HepG2 (cell line): Measurements from ENCODE around the gene MTIF3. TPM values are rescaled to one million over a fixed set of nuclear protein-coding genes. Genes with fewer than 3 reads are reported as not detected.
A peak's percentile ranks its signal among the peaks of the same experiment; 100 is the strongest.

Experiments
- DPF2 ChIP-seq: sonication (generic); formaldehyde crosslinking; IDR thresholded peaks from 2 replicates; pipeline ENCODE4 v1.4.0; 2020; ENCODE audit warnings: mild to moderate bottlenecking, low read depth, missing genetic modification reagents, borderline replicate concordance
- EP300 ChIP-seq, 3 experiments: sonication (generic) in 1 of 3; formaldehyde crosslinking in 1 of 3; IDR thresholded peaks; 2 replicates each; pipeline versions ENCODE4 v1.5.1 to v1.6.1; 2011 to 2020; ENCODE audit warnings: low read depth in 2 of 3, low read length in 2 of 3, borderline replicate concordance in 1 of 3, improper control_type of control experiment in 1 of 3, mild to moderate bottlenecking in 1 of 3, missing genetic modification reagents in 1 of 3, moderate library complexity in 1 of 3
- HHEX ChIP-seq: IDR thresholded peaks from 2 replicates; pipeline ENCODE4 v1.6.1; 2016; ENCODE audit warnings: control low read depth
- MAZ ChIP-seq, 2 experiments: sonication (generic) in 1 of 2; formaldehyde crosslinking in 1 of 2; IDR thresholded peaks; 2 replicates each; pipeline versions ENCODE4 v1.5.0 to v1.6.1; 2012 to 2020; ENCODE audit warnings: low read depth in 2 of 2, mild to moderate bottlenecking in 2 of 2, borderline replicate concordance in 1 of 2, improper control_type of control experiment in 1 of 2, low read length in 1 of 2, missing genetic modification reagents in 1 of 2, moderate library complexity in 1 of 2
- MXI1 ChIP-seq: IDR thresholded peaks from 3 replicates; pipeline ENCODE4 v1.6.1; 2012; ENCODE audit warnings: low read depth, low read length, inconsistent platforms, borderline replicate concordance
- PBX3 ChIP-seq: sonication (generic); formaldehyde crosslinking; IDR thresholded peaks from 2 replicates; pipeline ENCODE4 v1.8.1; 2023; ENCODE audit warnings: missing genetic modification reagents, inconsistent platforms, borderline replicate concordance
- SOX5 ChIP-seq: IDR thresholded peaks from 2 replicates; pipeline ENCODE4 v1.6.1; 2016; ENCODE audit warnings: borderline replicate concordance
- SPEN ChIP-seq: sonication (generic); formaldehyde crosslinking; IDR thresholded peaks from 2 replicates; pipeline ENCODE4 v1.5.1; 2020; ENCODE audit warnings: low read depth, mild to moderate bottlenecking, missing genetic modification reagents
- ZNF264 ChIP-seq: sonication (generic); formaldehyde crosslinking; IDR thresholded peaks from 2 replicates; pipeline ENCODE4 v1.4.0; 2020; ENCODE audit warnings: missing genetic modification reagents
- ZNF543 ChIP-seq: sonication (generic); formaldehyde crosslinking; IDR thresholded peaks from 2 replicates; pipeline ENCODE4 v1.4.0; 2020; ENCODE audit warnings: mild to moderate bottlenecking, missing genetic modification reagents
- ZNF672 ChIP-seq: sonication (generic); formaldehyde crosslinking; IDR thresholded peaks from 2 replicates; pipeline ENCODE4 v1.8.1; 2022; ENCODE audit warnings: missing genetic modification reagents
- ZNF788 ChIP-seq: sonication (generic); formaldehyde crosslinking; IDR thresholded peaks from 2 replicates; pipeline ENCODE4 v1.5.0; 2020; ENCODE audit warnings: mild to moderate bottlenecking, missing genetic modification reagents, borderline replicate concordance
- polyA plus RNA-seq, 8 experiments: library from polyadenylated mRNA; depleted of rRNA in 3 of 8; stranded (reverse) in 7 of 8; unstranded in 1 of 8; fragments of >200 nt; fragmentation: Illumina TruSeq in 4 of 8; extraction: Trizol in 4 of 8; gene quantifications; 2 replicates each; pipeline versions ENCODE4 v1.2.1 to v1.2.3, GENCODE V29; 2011 to 2016; ENCODE audit warnings: low read depth in 4 of 8, missing spikeins in 1 of 8, mixed read lengths in 1 of 8; ENCODE audit not compliant: insufficient read depth in 1 of 8
- total RNA-seq, 5 experiments: library from RNA; depleted of rRNA; stranded (reverse); fragments of >200 nt; fragmentation: Illumina TruSeq; extraction: Trizol; gene quantifications; 2 replicates each; pipeline ENCODE4 v1.2.3, GENCODE V29; 2016; ENCODE audit warnings: low read depth in 1 of 5
- TF ChIP-seq, protein P1 (sequence below): sonication (generic); formaldehyde crosslinking; conservative IDR thresholded peaks from 2 replicates; pipeline ENCODE4 v1.8.0; 2022; ENCODE audit warnings: mild to moderate bottlenecking, moderate library complexity, missing genetic modification reagents
- TF ChIP-seq, protein P2 (sequence below): sonication (generic); formaldehyde crosslinking; IDR thresholded peaks from 2 replicates; pipeline ENCODE4 v1.5.0; 2020; ENCODE audit warnings: missing genetic modification reagents
- TF ChIP-seq, protein P3 (sequence below): fragments of 450-650 bp; IDR thresholded peaks from 2 replicates; pipeline ENCODE4 v1.6.1; 2017; ENCODE audit warnings: mild to moderate bottlenecking
- TF ChIP-seq, protein P4 (sequence below): sonication (generic); formaldehyde crosslinking; IDR thresholded peaks from 2 replicates; pipeline ENCODE4 v1.4.0; 2020; ENCODE audit warnings: missing genetic modification reagents
- TF ChIP-seq, protein P5 (sequence below): sonication (generic); formaldehyde crosslinking; IDR thresholded peaks from 2 replicates; pipeline ENCODE4 v1.4.0; 2020; ENCODE audit warnings: missing genetic modification reagents, low read depth, mild to moderate bottlenecking, borderline replicate concordance

The MTIF3 gene
- total and polyA plus RNA-seq, 2 of the 13 experiments (the other 11 are each of a cell fraction or from before 2014, with no cell fraction given), result 33.7 to 40.6 TPM

DNA sequence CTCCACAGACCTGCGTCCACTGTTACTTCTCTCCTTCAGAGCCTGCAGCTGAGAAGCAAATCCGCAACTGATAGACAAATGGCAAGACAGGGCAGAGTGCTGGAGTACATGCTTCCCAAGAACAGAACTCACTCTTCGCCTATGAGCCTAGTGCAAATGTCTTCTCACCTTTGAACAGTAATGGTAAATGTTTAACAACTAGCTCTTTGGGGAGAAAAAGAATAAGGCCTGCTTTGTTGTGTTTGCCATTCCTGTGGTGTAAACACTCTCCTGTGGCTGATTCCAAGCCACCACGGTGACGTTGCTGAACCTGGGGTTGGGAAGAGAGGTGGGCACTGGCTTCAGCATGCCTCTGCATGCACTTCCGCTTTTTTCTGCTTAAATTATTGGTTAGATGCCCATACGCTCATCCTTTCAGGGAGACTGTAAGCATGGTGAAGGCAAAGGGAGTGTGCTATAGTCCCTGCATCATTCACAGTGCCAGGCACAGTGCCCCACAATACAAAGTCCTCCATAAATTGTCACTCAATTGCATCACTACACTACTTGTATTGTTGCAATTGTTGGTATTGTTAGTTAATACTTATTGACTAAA is 54.0 kb downstream of the MTIF3 start (continued):
- TF ChIP-seq ZNF264 (CRISPR knock-in tag) (peak; percentile 66; the same call in 1 of the 2 replicates), SOX5 (peak; percentile 58), MAZ (IDR thresholded peaks at IDR 0.05; ENCODE audit: borderline replicate concordance, low read depth, low read length) (no peak), MAZ (CRISPR knock-in tag; IDR thresholded peaks at IDR 0.05; ENCODE audit: low read depth) (no peak), DPF2 (CRISPR knock-in tag) (no peak), ZNF672 (CRISPR knock-in tag) (no peak), SPEN (CRISPR knock-in tag) (no peak), HHEX (CRISPR knock-in tag) (no peak), ZNF788 (CRISPR knock-in tag) (peak; percentile 30; the same call in 1 of the 2 replicates), PBX3 (no peak), MXI1 (peak; percentile 23; the same call in 1 of the 3 replicates), EP300 (IDR thresholded peaks at IDR 0.05; ENCODE audit: low read depth in 2 of 2, low read length in 2 of 2) (peak in 1 of 2 experiments; percentile 69; a peak in 2 of 4 replicates), EP300 (CRISPR knock-in tag; IDR thresholded peaks at IDR 0.05; ENCODE audit: borderline replicate concordance) (peak; percentile 23; the same call in 1 of the 2 replicates), ZNF543 (CRISPR knock-in tag) (peak; percentile 72; the same call in 1 of the 2 replicates)
- TF ChIP-seq, protein P1, sequence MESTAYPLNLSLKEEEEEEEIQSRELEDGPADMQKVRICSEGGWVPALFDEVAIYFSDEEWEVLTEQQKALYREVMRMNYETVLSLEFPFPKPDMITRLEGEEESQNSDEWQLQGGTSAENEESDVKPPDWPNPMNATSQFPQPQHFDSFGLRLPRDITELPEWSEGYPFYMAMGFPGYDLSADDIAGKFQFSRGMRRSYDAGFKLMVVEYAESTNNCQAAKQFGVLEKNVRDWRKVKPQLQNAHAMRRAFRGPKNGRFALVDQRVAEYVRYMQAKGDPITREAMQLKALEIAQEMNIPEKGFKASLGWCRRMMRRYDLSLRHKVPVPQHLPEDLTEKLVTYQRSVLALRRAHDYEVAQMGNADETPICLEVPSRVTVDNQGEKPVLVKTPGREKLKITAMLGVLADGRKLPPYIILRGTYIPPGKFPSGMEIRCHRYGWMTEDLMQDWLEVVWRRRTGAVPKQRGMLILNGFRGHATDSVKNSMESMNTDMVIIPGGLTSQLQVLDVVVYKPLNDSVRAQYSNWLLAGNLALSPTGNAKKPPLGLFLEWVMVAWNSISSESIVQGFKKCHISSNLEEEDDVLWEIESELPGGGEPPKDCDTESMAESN, result peak; percentile 85
- TF ChIP-seq, protein P2, sequence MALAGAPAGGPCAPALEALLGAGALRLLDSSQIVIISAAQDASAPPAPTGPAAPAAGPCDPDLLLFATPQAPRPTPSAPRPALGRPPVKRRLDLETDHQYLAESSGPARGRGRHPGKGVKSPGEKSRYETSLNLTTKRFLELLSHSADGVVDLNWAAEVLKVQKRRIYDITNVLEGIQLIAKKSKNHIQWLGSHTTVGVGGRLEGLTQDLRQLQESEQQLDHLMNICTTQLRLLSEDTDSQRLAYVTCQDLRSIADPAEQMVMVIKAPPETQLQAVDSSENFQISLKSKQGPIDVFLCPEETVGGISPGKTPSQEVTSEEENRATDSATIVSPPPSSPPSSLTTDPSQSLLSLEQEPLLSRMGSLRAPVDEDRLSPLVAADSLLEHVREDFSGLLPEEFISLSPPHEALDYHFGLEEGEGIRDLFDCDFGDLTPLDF, result no peak
- TF ChIP-seq, protein P3, sequence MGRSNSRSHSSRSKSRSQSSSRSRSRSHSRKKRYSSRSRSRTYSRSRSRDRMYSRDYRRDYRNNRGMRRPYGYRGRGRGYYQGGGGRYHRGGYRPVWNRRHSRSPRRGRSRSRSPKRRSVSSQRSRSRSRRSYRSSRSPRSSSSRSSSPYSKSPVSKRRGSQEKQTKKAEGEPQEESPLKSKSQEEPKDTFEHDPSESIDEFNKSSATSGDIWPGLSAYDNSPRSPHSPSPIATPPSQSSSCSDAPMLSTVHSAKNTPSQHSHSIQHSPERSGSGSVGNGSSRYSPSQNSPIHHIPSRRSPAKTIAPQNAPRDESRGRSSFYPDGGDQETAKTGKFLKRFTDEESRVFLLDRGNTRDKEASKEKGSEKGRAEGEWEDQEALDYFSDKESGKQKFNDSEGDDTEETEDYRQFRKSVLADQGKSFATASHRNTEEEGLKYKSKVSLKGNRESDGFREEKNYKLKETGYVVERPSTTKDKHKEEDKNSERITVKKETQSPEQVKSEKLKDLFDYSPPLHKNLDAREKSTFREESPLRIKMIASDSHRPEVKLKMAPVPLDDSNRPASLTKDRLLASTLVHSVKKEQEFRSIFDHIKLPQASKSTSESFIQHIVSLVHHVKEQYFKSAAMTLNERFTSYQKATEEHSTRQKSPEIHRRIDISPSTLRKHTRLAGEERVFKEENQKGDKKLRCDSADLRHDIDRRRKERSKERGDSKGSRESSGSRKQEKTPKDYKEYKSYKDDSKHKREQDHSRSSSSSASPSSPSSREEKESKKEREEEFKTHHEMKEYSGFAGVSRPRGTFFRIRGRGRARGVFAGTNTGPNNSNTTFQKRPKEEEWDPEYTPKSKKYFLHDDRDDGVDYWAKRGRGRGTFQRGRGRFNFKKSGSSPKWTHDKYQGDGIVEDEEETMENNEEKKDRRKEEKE, result no peak
- TF ChIP-seq, protein P4, sequence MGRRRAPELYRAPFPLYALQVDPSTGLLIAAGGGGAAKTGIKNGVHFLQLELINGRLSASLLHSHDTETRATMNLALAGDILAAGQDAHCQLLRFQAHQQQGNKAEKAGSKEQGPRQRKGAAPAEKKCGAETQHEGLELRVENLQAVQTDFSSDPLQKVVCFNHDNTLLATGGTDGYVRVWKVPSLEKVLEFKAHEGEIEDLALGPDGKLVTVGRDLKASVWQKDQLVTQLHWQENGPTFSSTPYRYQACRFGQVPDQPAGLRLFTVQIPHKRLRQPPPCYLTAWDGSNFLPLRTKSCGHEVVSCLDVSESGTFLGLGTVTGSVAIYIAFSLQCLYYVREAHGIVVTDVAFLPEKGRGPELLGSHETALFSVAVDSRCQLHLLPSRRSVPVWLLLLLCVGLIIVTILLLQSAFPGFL (CRISPR knock-in tag), result no peak
- TF ChIP-seq, protein P5, sequence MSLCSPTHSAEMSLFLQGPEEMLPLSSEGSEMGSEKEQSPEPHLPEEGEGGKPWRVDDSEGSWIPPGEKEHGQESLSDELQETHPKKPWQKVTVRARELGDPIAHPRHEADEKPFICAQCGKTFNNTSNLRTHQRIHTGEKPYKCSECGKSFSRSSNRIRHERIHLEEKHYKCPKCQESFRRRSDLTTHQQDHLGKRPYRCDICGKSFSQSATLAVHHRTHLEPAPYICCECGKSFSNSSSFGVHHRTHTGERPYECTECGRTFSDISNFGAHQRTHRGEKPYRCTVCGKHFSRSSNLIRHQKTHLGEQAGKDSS (CRISPR knock-in tag), result no peak
